T1000 (cell line): Measurements from ENCODE around the gene PPP1R3F.

ENCODE experiments used
- DNase-seq: peaks from one replicate; lab custom pipeline; 2025; ENCODE audit warnings: mixed read lengths; lab: John Stamatoyannopoulos, UW

The PPP1R3F gene

GRCh38 chrX:49250066-49250465 is 19.5 kb upstream of the PPP1R3F start:
- no peak for DNase-seq

DNA sequence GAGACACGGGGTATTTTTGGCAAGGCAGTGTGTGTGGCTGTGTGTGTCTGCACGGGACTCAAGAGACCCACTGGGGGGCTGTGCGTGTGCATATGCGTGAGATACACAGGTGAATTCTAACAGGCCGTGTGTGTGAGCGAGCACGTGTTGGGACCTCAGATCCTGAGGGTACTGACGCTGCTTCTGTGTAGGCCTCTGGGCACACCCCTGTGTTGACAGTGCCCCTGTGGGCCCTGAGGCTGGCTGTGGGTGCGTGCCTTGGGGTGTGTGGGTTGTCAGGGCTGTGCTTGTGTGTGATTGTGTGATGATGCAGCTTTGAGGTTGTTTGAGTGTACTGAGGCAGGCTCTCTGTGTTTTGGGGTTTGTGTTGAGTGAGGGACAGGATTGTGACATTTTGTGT is 19.0 kb upstream of the PPP1R3F start:
- DNase-seq: no peak

- DNase-seq: no peak
Observed at GRCh38 chrX:49251325-49251724, 18.3 kb upstream of the PPP1R3F start.

DNA sequence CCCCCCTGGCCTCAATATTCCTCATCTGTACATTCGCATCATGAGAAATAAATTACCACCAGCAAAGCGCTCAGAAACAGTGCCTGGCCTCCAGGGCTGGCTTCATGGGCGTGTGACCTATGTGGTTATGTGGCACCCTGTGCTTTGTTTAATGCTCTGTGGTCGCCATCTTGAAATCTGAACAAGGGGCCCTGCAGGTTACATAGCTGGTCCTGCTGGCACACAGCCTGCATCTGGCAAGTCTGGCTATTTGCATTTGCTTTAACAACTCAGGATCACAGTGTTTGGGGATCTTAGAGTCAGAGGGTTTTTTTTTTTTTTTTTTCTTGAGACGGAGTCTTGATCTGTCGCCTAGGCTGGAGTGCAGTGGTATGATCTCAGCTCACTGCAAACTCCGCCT is 15.0 kb upstream of the PPP1R3F start:
- no peak for DNase-seq

GRCh38 chrX:49256268-49256995 is 13.2 kb upstream of the PPP1R3F start:
- no peak for DNase-seq

GRCh38 chrX:49257074-49257790 is 12.4 kb upstream of the PPP1R3F start:
- no peak for DNase-seq

- no peak for DNase-seq
Observed at GRCh38 chrX:49257846-49258748, 11.5 kb upstream of the PPP1R3F start.

- DNase-seq: no peak
Observed at GRCh38 chrX:49258749-49259124, 10.9 kb upstream of the PPP1R3F start.

DNA sequence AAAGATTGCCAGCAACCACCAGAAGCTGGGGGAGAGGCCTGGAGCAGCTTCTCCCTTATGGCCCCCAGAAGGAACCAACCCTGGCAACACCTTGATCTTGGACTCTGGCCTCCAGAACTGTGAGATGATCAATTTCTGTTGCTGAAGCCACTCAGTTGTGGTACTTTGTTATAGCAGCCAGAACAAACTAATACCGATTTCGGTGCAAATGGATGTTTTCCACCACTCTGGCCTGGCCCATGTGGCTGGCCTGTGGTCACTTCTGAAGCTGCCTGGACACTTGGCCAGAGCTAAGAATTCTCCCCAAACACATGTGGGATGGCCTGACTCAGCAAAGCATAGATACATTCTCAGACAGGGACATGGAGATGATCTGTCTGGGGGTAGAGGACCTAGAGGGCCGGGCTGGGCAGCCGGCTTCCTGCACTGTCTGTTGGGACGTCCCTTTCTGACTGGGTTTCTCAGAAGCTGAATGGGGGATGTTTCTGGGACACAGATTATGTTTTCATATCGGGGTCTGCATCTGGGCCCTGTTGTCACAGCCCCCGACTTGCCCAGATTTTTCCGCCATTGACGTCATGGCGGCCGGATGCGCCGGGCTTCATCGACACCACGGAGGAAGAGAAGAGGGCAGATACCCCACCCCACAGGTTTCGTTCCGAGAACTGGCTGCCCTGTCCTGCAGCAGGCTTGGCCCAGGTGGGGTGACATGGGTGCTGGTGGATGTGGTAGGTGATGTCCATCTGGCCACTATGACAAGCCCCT is 9.2 kb upstream of the PPP1R3F start:
- no peak for DNase-seq

DNA sequence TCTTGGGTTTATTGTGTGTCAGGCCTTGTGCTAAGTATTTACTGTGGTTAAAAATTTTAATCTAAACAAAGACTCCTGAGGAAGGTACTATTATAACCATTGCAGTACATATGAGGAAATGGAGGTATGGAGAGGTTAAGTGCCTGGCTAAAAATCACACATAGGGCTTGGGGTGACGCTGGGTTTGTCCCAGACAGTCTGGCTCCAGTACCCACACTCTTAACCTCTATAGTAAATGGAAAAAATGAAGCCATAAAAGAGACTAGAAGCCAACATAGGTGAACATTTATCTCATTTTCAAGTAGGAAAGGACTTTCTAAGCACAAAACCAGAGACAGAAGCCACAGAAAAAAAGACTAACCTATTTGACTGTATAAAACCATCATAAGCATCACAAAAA is 7.0 kb upstream of the PPP1R3F start:
- no peak for DNase-seq

GRCh38 chrX:49263631-49264030 is 6.0 kb upstream of the PPP1R3F start:
- no peak for DNase-seq

DNA sequence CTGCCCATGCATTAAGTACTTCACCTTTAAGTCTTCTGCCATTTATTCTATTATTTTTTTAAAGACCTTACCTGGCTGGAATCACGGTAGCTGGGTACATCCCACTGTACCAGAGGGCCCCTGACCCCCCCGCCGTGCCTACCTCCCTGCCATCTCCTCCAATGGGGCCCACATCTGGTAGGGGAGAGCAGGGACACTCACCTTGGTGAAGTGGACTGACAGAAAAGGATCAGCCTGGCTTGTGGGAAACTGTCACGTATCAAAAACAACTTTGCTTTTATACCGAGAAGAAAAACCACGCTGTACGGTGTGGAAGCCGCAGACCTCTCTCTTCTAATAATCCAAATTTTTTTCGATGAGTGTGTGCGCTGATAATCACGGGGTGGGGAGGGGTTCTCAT is 5.1 kb upstream of the PPP1R3F start, which contains the start of gene FOXP3:
TSS of gene FOXP3 (minus strand) at position 251 of the 400 bp plus-strand sequence. CDS start 6,205 bp downstream, outside the sequence.
- no peak for DNase-seq

- DNase-seq: no peak
Observed at GRCh38 chrX:49266523-49267445, 2.8 kb upstream of the PPP1R3F start.

- DNase-seq: no peak
Observed at GRCh38 chrX:49268702-49269009, 937 bp upstream of the PPP1R3F start.

- peak; percentile 98 for DNase-seq
Observed at GRCh38 chrX:49269010-49269766, 405 bp upstream of the PPP1R3F start.

DNA sequence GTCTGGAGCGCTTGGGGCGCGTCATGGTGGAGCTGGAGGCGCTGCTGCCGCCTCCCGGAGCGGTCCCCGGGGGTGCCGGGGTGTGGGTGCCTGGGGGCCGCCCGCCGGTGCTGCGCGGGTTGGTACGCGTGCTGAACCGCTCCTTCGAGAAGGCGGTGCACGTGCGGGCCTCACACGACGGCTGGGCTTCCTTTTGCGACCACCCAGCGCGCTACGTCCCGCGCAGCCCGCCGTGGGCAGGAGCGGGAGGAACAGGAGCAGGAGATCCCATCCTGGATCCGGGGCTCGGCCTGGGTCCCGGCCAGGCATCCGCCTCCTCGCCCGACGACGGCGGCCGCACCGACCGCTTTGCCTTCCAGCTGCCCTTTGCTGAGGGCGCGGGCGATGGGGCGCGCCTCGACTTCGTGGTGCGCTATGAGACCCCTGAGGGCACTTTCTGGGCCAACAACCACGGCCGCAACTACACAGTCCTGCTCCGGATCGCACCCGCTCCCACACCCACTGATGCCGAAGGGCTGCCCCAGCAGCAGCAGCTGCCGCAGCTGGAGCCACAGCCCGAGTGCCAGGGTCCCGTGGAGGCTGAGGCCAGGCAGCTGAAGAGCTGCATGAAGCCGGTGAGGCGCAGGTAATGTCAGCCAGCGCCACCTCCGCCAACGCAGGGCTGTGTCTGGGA is 792 bp downstream of the PPP1R3F start:
- DNase-seq: no peak

DNA sequence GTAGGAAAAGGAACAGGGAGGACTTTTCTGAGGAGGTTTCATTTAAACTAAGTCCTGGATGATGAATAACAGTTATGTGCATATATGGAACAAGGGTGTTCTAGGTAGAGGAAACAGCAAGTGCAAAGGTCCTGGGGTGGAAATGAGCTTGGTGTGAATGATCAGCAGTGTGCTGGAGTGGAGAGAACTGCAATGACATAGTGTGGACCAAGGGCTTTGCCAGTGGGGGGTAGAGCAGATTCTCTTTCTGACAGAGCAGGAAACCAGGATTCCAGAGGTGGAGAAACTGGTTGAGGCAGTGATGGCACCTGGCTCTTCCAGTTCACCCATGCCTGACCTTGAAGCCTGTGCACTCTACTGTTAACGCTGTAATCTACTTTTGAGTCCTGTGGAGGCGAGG is 1.7 kb downstream of the PPP1R3F start:
- DNase-seq: no peak

- DNase-seq: no peak
Observed at GRCh38 chrX:49272421-49272820, 2.8 kb downstream of the PPP1R3F start.

- no peak for DNase-seq
Observed at GRCh38 chrX:49273181-49273727, 3.7 kb downstream of the PPP1R3F start.
